ENCODE results near the gene CKAP4. TPM values are rescaled to one million over a fixed set of nuclear protein-coding genes. Genes with fewer than 3 reads are reported as not detected.

The CKAP4 gene
- total and polyA plus RNA-seq, 2 of the 13 experiments (the other 11 are each of a cell fraction or from before 2014, with no cell fraction given), result 39.2 to 70.2 TPM

- TF ChIP-seq ZNF329 (CRISPR knock-in tag; IDR thresholded peaks at IDR 0.05; ENCODE audit: low read depth) (no peak), ZNF576 (CRISPR knock-in tag; IDR thresholded peaks at IDR 0.05) (no peak), ZNF484 (CRISPR knock-in tag; IDR thresholded peaks at IDR 0.05; ENCODE audit: borderline replicate concordance, low read depth) (no peak), FOXA3 (CRISPR knock-in tag; IDR thresholded peaks at IDR 0.05) (peak; percentile 97), NR2F6 (IDR thresholded peaks at IDR 0.05) (no peak), NR2F6 (CRISPR knock-in tag; IDR thresholded peaks at IDR 0.05) (peak; percentile 66; the same call in 1 of the 2 replicates), TEAD3 (CRISPR knock-in tag; optimal IDR thresholded peaks at IDR 0.05; ENCODE audit: borderline replicate concordance) (peak; percentile 48), MEF2D (CRISPR knock-in tag; IDR thresholded peaks at IDR 0.05) (0 out of 2 replicates have a peak, but pooled peaks have one; percentile 28), MLLT10 (CRISPR knock-in tag; IDR thresholded peaks at IDR 0.05) (no peak), ARID3A (IDR thresholded peaks at IDR 0.05; ENCODE audit: low read depth, low read length) (peak; percentile 59; the same call in 1 of the 2 replicates), ZNF121 (CRISPR knock-in tag; IDR thresholded peaks at IDR 0.05) (no peak)
Measured at GRCh38 chr12:106288494-106289195, 40.8 kb upstream of the CKAP4 start (continued).

- peak overlapping the region; percentile 12; the same call in 1 of the 2 replicates for H3K4me2 ChIP-seq (ENCODE audit: low read depth, low read length)
- in situ Hi-C loops (cut with HindIII; ENCODE audit: extremely low pct_ligation_motif_present, low pct_unique_long_range_greater_than_20kb), result loop anchor here (10.0 kb wide), 1 partner anchor 193 kb away; no protein-coding TSS in a partner anchor
Measured at GRCh38 chr12:106288101-106288493, 40.3 kb upstream of the CKAP4 start.

More at GRCh38 chr12:106288101-106288493, 40.3 kb upstream of the CKAP4 start:
- Histone ChIP-seq H3K9me3 (ENCODE audit: low read length) (no peaks in the 10 kb centered on the region), H3K79me2 (ENCODE audit: insufficient read depth, low read length) (no peaks in the 10 kb centered on the region), H3K4me1 (ENCODE audit: insufficient read depth, low read length) (peaks cover 83% of the 10 kb centered on the region), H4K20me1 (ENCODE audit: insufficient read depth, low read length) (no peaks in the 10 kb centered on the region), H3K27ac (ENCODE audit: extremely low read length, insufficient read depth, low read length) (peak overlapping the region; percentile 38), H3K4me3 (replicated peaks in 1 of 3; ENCODE audit: insufficient read depth in 1 of 3, low read depth in 2 of 3, low read length in 3 of 3) (no peak overlapping the region), H3K36me3 (replicated peaks in 1 of 2; ENCODE audit: control insufficient read depth in 1 of 2, insufficient read depth in 2 of 2, low read length in 2 of 2) (no peaks in the 10 kb centered on the region), H3K27me3 (ENCODE audit: control insufficient read depth in 1 of 2, insufficient read depth in 2 of 2, low read length in 2 of 2) (no peaks in the 10 kb centered on the region), H2AFZ (ENCODE audit: low read length) (no peak overlapping the region), H3K9ac (ENCODE audit: insufficient read depth, low read depth, low read length) (no peak overlapping the region; the same call in 1 of the 2 replicates)
- intact Hi-C loops (cut with micrococcal nuclease; ENCODE audit: unreplicated experiment), result no loop called here
- ATAC-seq (no peak; the same call in 2 of the 3 replicates), DNase-seq (ENCODE audit: low spot score) (no peak), FAIRE-seq (no peak)
- BruUV-seq (replicated peaks), result no TSS peak
- CTCF ChIA-PET (ENCODE audit: low intra/inter-chr PET ratio, low total read pairs), result no interaction called here
- WGBS (ENCODE audit: low lambda C conversion rate), result 95% methylated on average over 1 of the region's 1 CpG
- TF ChIP-seq RARA (CRISPR knock-in tag; IDR thresholded peaks at IDR 0.05) (no peak), ZNF337 (CRISPR knock-in tag; IDR thresholded peaks at IDR 0.05; ENCODE audit: borderline replicate concordance, low read depth) (0 out of 2 replicates have a peak, but pooled peaks have one; percentile 17), CHD4 (IDR thresholded peaks at IDR 0.05; ENCODE audit: borderline replicate concordance, low read length) (peak; percentile 52; the same call in 1 of the 2 replicates)
- POLR2A ChIA-PET, result no interaction called here

Measured in HepG2 (cell line).